ENCODE data around the gene HIGD1A.

GRCh38 chr3:42750834-42751233 is 53.5 kb downstream of the HIGD1A start:
- TF ChIP-seq, protein P1, sequence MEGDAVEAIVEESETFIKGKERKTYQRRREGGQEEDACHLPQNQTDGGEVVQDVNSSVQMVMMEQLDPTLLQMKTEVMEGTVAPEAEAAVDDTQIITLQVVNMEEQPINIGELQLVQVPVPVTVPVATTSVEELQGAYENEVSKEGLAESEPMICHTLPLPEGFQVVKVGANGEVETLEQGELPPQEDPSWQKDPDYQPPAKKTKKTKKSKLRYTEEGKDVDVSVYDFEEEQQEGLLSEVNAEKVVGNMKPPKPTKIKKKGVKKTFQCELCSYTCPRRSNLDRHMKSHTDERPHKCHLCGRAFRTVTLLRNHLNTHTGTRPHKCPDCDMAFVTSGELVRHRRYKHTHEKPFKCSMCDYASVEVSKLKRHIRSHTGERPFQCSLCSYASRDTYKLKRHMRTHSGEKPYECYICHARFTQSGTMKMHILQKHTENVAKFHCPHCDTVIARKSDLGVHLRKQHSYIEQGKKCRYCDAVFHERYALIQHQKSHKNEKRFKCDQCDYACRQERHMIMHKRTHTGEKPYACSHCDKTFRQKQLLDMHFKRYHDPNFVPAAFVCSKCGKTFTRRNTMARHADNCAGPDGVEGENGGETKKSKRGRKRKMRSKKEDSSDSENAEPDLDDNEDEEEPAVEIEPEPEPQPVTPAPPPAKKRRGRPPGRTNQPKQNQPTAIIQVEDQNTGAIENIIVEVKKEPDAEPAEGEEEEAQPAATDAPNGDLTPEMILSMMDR (IDR thresholded peaks at IDR 0.05; ENCODE audit: insufficient read depth, low read length, poor library complexity, severe bottlenecking) = no peak
- TF ChIP-seq EZH2phosphoT487 (conservative IDR thresholded peaks at IDR 0.05; ENCODE audit: low read length) = no peak
